Lung (tissue), 12 donors: Measurements from ENCODE around the gene HAPSTR1. TPM values are rescaled to one million over a fixed set of nuclear protein-coding genes. Genes with fewer than 3 reads are reported as not detected.

Experiments
- ATAC-seq: fragments of 200-7000 bp; cut with Tn5 transposase; one replicate; pipeline ENCODE4 v1.9.1; 2020; ENCODE audit warnings: moderate number of reproducible peaks; ENCODE audit not compliant: insufficient read depth, low FRiP score
- DNase-seq, 3 donors: peaks; one replicate each; pipeline ENCODE4 v3.0.0-alpha.2; 2013 to 2017
- H3K27ac ChIP-seq, 2 donors: one replicate each; pipeline ENCODE4 v1.5.1; 2013; ENCODE audit warnings: mild to moderate bottlenecking in 2 of 2, moderate library complexity in 2 of 2, control low read depth in 1 of 2, inconsistent platforms in 1 of 2, low read depth in 1 of 2, low read length in 1 of 2
- H3K27me3 ChIP-seq, 3 donors: one replicate each; pipeline ENCODE4 v1.5.1; 2013; ENCODE audit warnings: low read length in 2 of 3; ENCODE audit not compliant: control insufficient read depth in 3 of 3, insufficient read depth in 3 of 3
- H3K36me3 ChIP-seq, 4 donors: one replicate each; pipeline ENCODE4 v1.5.1; 2013; ENCODE audit warnings: low read length in 4 of 4, mild to moderate bottlenecking in 1 of 4, moderate library complexity in 1 of 4; ENCODE audit not compliant: control insufficient read depth in 4 of 4, insufficient read depth in 4 of 4
- H3K4me1 ChIP-seq, 5 donors: one replicate each; pipeline ENCODE4 v1.5.1; 2013; ENCODE audit warnings: low read length in 5 of 5, mild to moderate bottlenecking in 2 of 5, moderate library complexity in 1 of 5; ENCODE audit not compliant: control insufficient read depth in 5 of 5, insufficient read depth in 5 of 5
- H3K4me3 ChIP-seq: one replicate; pipeline ENCODE4 v1.5.1; 2013; ENCODE audit warnings: mild to moderate bottlenecking, control low read depth, moderate library complexity
- H3K9ac ChIP-seq, 2 donors: one replicate each; pipeline ENCODE4 v1.5.1; 2013; ENCODE audit warnings: low read length in 2 of 2, control low read depth in 1 of 2; ENCODE audit not compliant: insufficient read depth in 1 of 2
- H3K9me3 ChIP-seq, 4 donors: one replicate each; pipeline ENCODE4 v1.5.1; 2013; ENCODE audit warnings: low read length in 3 of 4, mild to moderate bottlenecking in 1 of 4, moderate library complexity in 1 of 4; ENCODE audit not compliant: control insufficient read depth in 4 of 4, insufficient read depth in 3 of 4
- WGBS, 2 donors: extraction: QIAGEN DNeasy Blood & Tissue Kit; methylation state at CpG; one replicate each; pipeline ENCODE4 v1.1.7; 2013; 5-methylcytosine and 5-hydroxymethylcytosine counted together
- polyA plus RNA-seq, 2 donors: library from polyadenylated mRNA; stranded (reverse); fragments of 200-250 nt; gene quantifications; one replicate each; pipeline ENCODE4 v1.2.1, GENCODE V29; 2013
- total RNA-seq, 2 donors: library from RNA; depleted of rRNA in 1 of 2; stranded (reverse); fragments of >200 nt in 1 of 2; gene quantifications; one replicate each; pipeline ENCODE4 v1.2.1, GENCODE V29; 2014 to 2021
- TF ChIP-seq, protein P1 (sequence below): IDR thresholded peaks from 2 replicates; pipeline ENCODE4 v1.5.1; 2012; ENCODE audit warnings: mild to moderate bottlenecking; ENCODE audit errors: control extremely low read depth, extremely low read depth
- donor health status: control.
- donor health status: control.
- donor health status: Bipolar disorder and iron deficiency.
- donor health status: healthy.
- donor health status: DM: yes; HTN: yes; CAD: no.

Gene HAPSTR1
- total and polyA plus RNA-seq, 4 donors: 10.1 to 81.7 (median 40.6) TPM

DNA sequence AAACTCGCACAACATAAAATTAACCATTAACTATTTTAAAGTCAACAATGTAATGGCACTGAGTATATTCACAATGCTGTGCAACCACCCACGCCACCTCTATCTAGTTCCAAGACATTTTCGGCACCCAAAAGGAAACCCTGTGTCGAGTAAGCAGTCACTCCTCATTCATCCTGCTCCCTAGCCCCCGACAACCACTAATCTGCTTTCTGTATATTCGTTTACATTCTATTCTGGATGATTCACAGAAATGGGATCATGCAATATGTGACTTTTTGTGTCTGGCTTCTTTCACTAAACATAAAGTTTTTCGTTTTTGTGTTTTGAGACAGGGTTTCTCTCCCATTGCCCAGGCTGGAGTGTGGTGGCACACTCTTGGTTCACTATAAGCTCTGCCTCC lies 42.2 kb upstream of the HAPSTR1 start:
- TF ChIP-seq, protein P1, sequence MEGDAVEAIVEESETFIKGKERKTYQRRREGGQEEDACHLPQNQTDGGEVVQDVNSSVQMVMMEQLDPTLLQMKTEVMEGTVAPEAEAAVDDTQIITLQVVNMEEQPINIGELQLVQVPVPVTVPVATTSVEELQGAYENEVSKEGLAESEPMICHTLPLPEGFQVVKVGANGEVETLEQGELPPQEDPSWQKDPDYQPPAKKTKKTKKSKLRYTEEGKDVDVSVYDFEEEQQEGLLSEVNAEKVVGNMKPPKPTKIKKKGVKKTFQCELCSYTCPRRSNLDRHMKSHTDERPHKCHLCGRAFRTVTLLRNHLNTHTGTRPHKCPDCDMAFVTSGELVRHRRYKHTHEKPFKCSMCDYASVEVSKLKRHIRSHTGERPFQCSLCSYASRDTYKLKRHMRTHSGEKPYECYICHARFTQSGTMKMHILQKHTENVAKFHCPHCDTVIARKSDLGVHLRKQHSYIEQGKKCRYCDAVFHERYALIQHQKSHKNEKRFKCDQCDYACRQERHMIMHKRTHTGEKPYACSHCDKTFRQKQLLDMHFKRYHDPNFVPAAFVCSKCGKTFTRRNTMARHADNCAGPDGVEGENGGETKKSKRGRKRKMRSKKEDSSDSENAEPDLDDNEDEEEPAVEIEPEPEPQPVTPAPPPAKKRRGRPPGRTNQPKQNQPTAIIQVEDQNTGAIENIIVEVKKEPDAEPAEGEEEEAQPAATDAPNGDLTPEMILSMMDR: no peak
- Histone ChIP-seq H3K9ac (no peak overlapping the region), H3K27ac (no peak overlapping the region), H3K4me3 (no peak overlapping the region), H3K36me3 (no peaks in the 10 kb centered on the region), H3K9me3 (peaks cover 0 to 4% (median 0%) of the 10 kb centered on the region in 4 donors), H3K4me1 (peaks cover 0 to 10% (median 0%) of the 10 kb centered on the region in 5 donors), H3K27me3 (no peaks in the 10 kb centered on the region)
- ATAC-seq (no peak), DNase-seq (no peak)
- whole genome bisulfite sequencing, 2 donors: 80 to 87% methylated on average over 7 of the region's 7 CpGs

DNA sequence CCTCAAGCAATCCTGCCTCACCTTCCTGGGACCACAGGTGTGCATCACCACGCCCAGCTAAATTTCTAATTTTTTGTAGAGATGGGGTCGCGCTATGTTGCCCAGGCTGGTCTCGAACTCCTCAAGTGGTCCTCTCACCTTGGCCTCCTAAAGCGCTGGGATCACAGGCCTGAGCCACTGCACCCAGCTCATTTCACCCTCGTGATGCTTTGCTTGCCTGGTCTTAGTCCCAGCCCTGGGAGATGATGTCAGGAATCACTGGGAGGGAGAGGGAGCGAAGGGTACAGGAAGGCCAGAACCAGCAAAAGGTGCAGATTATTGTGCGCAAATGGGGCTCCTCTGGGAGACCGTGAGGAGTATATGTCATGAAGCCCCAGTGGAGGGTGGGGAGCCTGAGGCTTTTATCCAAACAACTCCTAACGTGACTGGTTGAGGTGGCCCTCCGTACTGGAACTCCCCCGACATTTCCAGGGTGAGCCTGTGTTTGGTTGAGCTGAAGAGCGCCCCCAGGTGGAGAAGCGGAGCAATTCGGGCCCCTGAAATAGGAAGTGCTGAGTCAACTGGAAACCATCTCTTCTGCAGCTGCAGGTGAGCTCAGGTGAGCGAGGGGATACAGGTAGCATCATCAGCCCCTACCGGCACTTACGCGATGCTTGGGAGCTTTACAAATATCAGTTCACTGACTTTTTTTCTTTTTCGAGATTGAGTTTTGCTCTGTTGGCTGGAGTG lies 41.2 kb upstream of the HAPSTR1 start:
- Histone ChIP-seq H3K9me3 (peaks cover 0 to 4% (median 0%) of the 10 kb centered on the region in 4 donors), H3K27me3 (no peaks in the 10 kb centered on the region), H3K4me3 (no peak overlapping the region), H3K4me1 (peaks cover 0 to 10% (median 0%) of the 10 kb centered on the region in 5 donors), H3K36me3 (no peaks in the 10 kb centered on the region), H3K27ac (no peak overlapping the region), H3K9ac (no peak overlapping the region)
- WGBS, 2 donors: 61 to 66% methylated on average over 20 of the region's 20 CpGs
- DNase-seq (peak in 1 of 3 donors; percentile 13), ATAC-seq (no peak)
- TF ChIP-seq, protein P1: no peak

DNA sequence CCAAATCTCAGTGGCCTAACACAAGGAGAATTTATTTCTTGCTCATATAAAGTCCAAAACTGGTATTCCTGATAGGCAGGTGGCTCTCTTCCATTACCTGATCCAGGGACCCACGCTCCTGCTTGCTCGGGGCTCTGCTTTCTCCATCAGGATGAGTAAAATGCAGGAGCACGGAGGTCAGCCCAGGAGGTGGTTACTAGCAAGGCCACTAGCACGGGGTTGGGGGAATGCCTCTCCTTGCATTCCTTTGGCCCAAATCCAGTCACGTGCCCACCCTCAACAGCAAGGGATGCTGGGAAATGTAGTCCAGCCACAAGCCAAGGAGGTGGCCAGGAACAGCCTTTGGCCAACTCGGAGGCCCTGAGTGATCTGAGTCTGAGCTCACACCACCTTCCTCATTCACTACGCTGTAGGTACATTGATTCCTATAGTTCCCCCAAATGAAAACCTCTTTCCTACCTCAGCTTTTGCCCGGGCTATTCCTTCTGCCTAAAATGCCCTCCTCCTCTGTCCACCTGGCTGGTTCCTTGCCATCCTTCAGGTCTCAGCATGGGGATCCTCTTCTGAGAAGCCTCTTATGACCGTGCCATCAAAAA lies 38.3 kb upstream of the HAPSTR1 start:
- Histone ChIP-seq H3K9me3 (no peaks in the 10 kb centered on the region), H3K36me3 (no peaks in the 10 kb centered on the region), H3K9ac (no peak overlapping the region), H3K27ac (no peak overlapping the region), H3K4me1 (peaks cover 0 to 3% (median 0%) of the 10 kb centered on the region in 5 donors), H3K4me3 (no peak overlapping the region), H3K27me3 (no peaks in the 10 kb centered on the region)
- WGBS, 2 donors: 42 to 45% methylated on average over 9 of the region's 9 CpGs
- ATAC-seq (no peak), DNase-seq (peak; percentile 32 to 53 (median 53))
- TF ChIP-seq, protein P1: no peak
